Keratinocyte (primary cell): ENCODE measurements around the gene CKAP2L.

Experiments used
- CTCF ChIP-seq, 3 experiments: IDR thresholded peaks in 1 of 3; conservative IDR thresholded peaks in 1 of 3; optimal IDR thresholded peaks in 1 of 3; 2 replicates in 2 of 3; 3 replicates in 1 of 3; pipeline versions ENCODE3 to v1.5.1; 2011; ENCODE audit warnings: low read length in 3 of 3, mild to moderate bottlenecking in 3 of 3, moderate library complexity in 2 of 3, control low read depth in 1 of 3, inconsistent platforms in 1 of 3; ENCODE audit not compliant: insufficient read depth in 2 of 3; ENCODE audit errors: extremely low read depth in 1 of 3
- EZH2 ChIP-seq: IDR thresholded peaks from one replicate; pipeline ENCODE4 v1.6.1; 2012; ENCODE audit warnings: inconsistent platforms, mild to moderate bottlenecking, low read length, moderate library complexity

DNA sequence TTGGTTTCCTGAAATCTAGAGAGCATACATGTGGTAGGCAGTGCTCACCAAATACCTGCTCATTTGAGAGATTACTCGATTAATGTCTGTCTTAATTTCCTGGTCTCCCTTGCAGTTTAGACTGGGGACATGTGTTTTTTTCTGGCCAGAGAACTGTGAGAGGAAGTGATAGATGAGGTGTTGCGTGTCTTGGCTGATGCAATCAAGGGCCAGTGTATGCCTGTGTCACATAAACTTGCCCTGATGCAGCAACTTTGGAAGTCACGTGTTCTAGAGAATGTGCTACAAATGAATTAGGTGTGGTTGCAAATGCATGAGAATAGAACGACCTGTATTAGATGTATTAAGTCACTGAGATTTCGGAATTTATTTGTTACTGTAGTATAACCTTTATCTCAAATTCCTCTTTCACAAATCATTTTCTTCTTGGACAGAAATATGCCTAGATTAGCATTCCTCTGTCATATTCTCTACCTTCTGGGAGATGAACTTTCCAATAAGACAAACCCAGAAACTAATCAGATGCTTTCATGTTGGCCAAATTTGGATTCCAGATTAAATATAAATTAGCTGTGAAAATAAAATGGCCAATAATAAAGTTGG is 29.8 kb upstream of the CKAP2L start:
- no peak for TF ChIP-seq CTCF (optimal IDR thresholded peaks at IDR 0.05 in 1 of 3, IDR thresholded peaks at IDR 0.05 in 1 of 3, conservative IDR thresholded peaks at IDR 0.05 in 1 of 3; ENCODE audit: extremely low read depth in 1 of 3, insufficient read depth in 2 of 3, low read length in 3 of 3)
- no peak for TF ChIP-seq EZH2
